Measurements from ENCODE around the gene KCNK1. TPM values are rescaled to one million over a fixed set of nuclear protein-coding genes. Genes with fewer than 3 reads are reported as not detected.

KCNK1 gene
- polyA plus RNA-seq, 1 of the 3 experiments (the other 2 are of a cell fraction) = 10.6 TPM

GRCh38 chr1:233665575-233666270 is 51.8 kb downstream of the KCNK1 start:
- Histone ChIP-seq H3K27me3 (ENCODE audit: insufficient read depth) (no peaks in the 10 kb centered on the region), H4K20me1 (ENCODE audit: insufficient read depth) (no peaks in the 10 kb centered on the region), H3F3A (replicated peaks; ENCODE audit: insufficient read depth) (no peaks in the 10 kb centered on the region), H3K4me1 (ENCODE audit: control insufficient read depth in 1 of 2, insufficient read depth in 2 of 2, low read depth in 1 of 2, low read length in 1 of 2) (peaks cover 3 to 5% of the 10 kb centered on the region in 2 experiments; a peak in 3 of 4 replicates), H3K36me3 (replicated peaks in 1 of 2; ENCODE audit: control insufficient read depth in 1 of 2, insufficient read depth in 2 of 2, low read length in 1 of 2) (no peaks in the 10 kb centered on the region), H3K4me2 (no peak overlapping the region), H3K9me3 (no peaks in the 10 kb centered on the region), H3K79me2 (ENCODE audit: insufficient read depth) (no peaks in the 10 kb centered on the region), H3K27ac (ENCODE audit: low read depth in 2 of 2, low read length in 1 of 2) (no peak overlapping the region), H3K4me3 (ENCODE audit: low read depth in 2 of 2, low read length in 1 of 2) (no peak overlapping the region), H3K9ac (no peak overlapping the region), H3K9me2 (no peaks in the 10 kb centered on the region), H2AFZ (ENCODE audit: low read depth) (no peak overlapping the region)
- CTCF ChIA-PET = no interaction called here
- 87% methylated on average over 5 of the region's 7 CpGs for WGBS (ENCODE audit: low lambda C conversion rate)
- TF ChIP-seq POLR2AphosphoS5 (IDR thresholded peaks at IDR 0.05; ENCODE audit: low read depth, low read length) (no peak), TCF12 (IDR thresholded peaks at IDR 0.05) (no peak), GATA2 (CRISPR knock-in tag; IDR thresholded peaks at IDR 0.05) (no peak), TAF1 (IDR thresholded peaks at IDR 0.05; ENCODE audit: borderline replicate concordance, low read depth, low read length) (no peak), USF1 (IDR thresholded peaks at IDR 0.05; ENCODE audit: borderline replicate concordance, low read depth) (no peak), NFIC (IDR thresholded peaks at IDR 0.05; ENCODE audit: borderline replicate concordance) (no peak), SMC3 (IDR thresholded peaks at IDR 0.05; ENCODE audit: low read depth, low read length) (no peak), EP300 (IDR thresholded peaks at IDR 0.05; ENCODE audit: borderline replicate concordance in 1 of 2, low read depth in 1 of 2, low read length in 1 of 2) (no peak), FOXM1 (IDR thresholded peaks at IDR 0.05; ENCODE audit: low read depth) (no peak), FOSL2 (IDR thresholded peaks at IDR 0.05; ENCODE audit: borderline replicate concordance, low read depth) (no peak), IRF3 (IDR thresholded peaks at IDR 0.05; ENCODE audit: low read depth, low read length) (no peak), RAD21 (IDR thresholded peaks at IDR 0.05; ENCODE audit: low read length) (no peak), NRF1 (IDR thresholded peaks at IDR 0.05; ENCODE audit: low read depth, low read length) (no peak), YY1 (IDR thresholded peaks at IDR 0.05; ENCODE audit: low read depth) (no peak), ELF1 (IDR thresholded peaks at IDR 0.05) (no peak), JUND (IDR thresholded peaks at IDR 0.05) (no peak)
- POLR2A ChIA-PET = no interaction called here
- no peak for DNase-seq

GRCh38 chr1:233667741-233668140 is 53.8 kb downstream of the KCNK1 start:
- Histone ChIP-seq H3K9me3 (no peaks in the 10 kb centered on the region), H3K27ac (ENCODE audit: low read depth in 2 of 2, low read length in 1 of 2) (no peak overlapping the region), H3K9me2 (no peaks in the 10 kb centered on the region), H4K20me1 (ENCODE audit: insufficient read depth) (no peaks in the 10 kb centered on the region), H3K4me1 (ENCODE audit: control insufficient read depth in 1 of 2, insufficient read depth in 2 of 2, low read depth in 1 of 2, low read length in 1 of 2) (peaks cover 3 to 5% of the 10 kb centered on the region in 2 experiments; a peak in 2 of 4 replicates), H3K9ac (no peak overlapping the region), H3K4me3 (ENCODE audit: low read depth in 2 of 2, low read length in 1 of 2) (no peak overlapping the region), H3K36me3 (replicated peaks in 1 of 2; ENCODE audit: control insufficient read depth in 1 of 2, insufficient read depth in 2 of 2, low read length in 1 of 2) (peaks cover 4 to 8% of the 10 kb centered on the region in 2 experiments), H3K4me2 (no peak overlapping the region), H3K27me3 (ENCODE audit: insufficient read depth) (no peaks in the 10 kb centered on the region), H3K79me2 (ENCODE audit: insufficient read depth) (no peaks in the 10 kb centered on the region), H3F3A (replicated peaks; ENCODE audit: insufficient read depth) (no peaks in the 10 kb centered on the region), H2AFZ (ENCODE audit: low read depth) (no peak overlapping the region)
- 84% methylated on average over 3 of the region's 3 CpGs for WGBS (ENCODE audit: low lambda C conversion rate)
- no peak for DNase-seq
- CTCF ChIA-PET = interaction anchor here (1.2 kb wide), 1 partner anchor 9 kb away, joined by 3 read pairs; no protein-coding TSS in a partner anchor
- POLR2A ChIA-PET = no interaction called here
- TF ChIP-seq RFX5 (IDR thresholded peaks at IDR 0.05; ENCODE audit: low read length) (no peak), TCF12 (IDR thresholded peaks at IDR 0.05) (no peak), GABPA (IDR thresholded peaks at IDR 0.05; ENCODE audit: low read depth) (no peak), SIN3A (IDR thresholded peaks at IDR 0.05; ENCODE audit: borderline replicate concordance, low read depth, low read length) (no peak), RCOR1 (IDR thresholded peaks at IDR 0.05; ENCODE audit: low read length) (no peak), MXI1 (IDR thresholded peaks at IDR 0.05; ENCODE audit: low read depth, low read length) (no peak), ELF1 (IDR thresholded peaks at IDR 0.05) (no peak), PBX3 (IDR thresholded peaks at IDR 0.05) (no peak), EP300 (IDR thresholded peaks at IDR 0.05; ENCODE audit: borderline replicate concordance in 1 of 2, low read depth in 1 of 2, low read length in 1 of 2) (no peak), SMC3 (IDR thresholded peaks at IDR 0.05; ENCODE audit: low read depth, low read length) (no peak), MAX (IDR thresholded peaks at IDR 0.05; ENCODE audit: low read depth) (no peak), POLR2AphosphoS5 (IDR thresholded peaks at IDR 0.05; ENCODE audit: low read depth, low read length) (no peak), USF1 (IDR thresholded peaks at IDR 0.05; ENCODE audit: borderline replicate concordance, low read depth) (no peak)
